NT2/D1 (cell line): Measurements from ENCODE around the gene AFDN.

ENCODE experiments used
- SUZ12 ChIP-seq: IDR thresholded peaks from 2 replicates; pipeline ENCODE4 v1.6.1; 2011; ENCODE audit not compliant: insufficient read length, insufficient read depth; ENCODE audit errors: extremely low read depth
- YY1 ChIP-seq: IDR thresholded peaks from 2 replicates; pipeline ENCODE4 v1.6.1; 2011; ENCODE audit not compliant: insufficient read length, insufficient read depth
- ZNF274 ChIP-seq: IDR thresholded peaks from 2 replicates; pipeline ENCODE4 v1.6.1; 2011; ENCODE audit warnings: mild to moderate bottlenecking, low read depth, low read length

GRCh38 chr6:167949121-167949684 is 122.5 kb downstream of the AFDN start:
- TF ChIP-seq SUZ12 (no peak), ZNF274 (no peak), YY1 (no peak)
